CD4-positive, alpha-beta memory T cell (primary cell): ENCODE measurements around the gene SPATA31C1. TPM values are rescaled to one million over a fixed set of nuclear protein-coding genes. Genes with fewer than 3 reads are reported as not detected.
"Not testable (repeated sequence)": the region's sequence is repeated elsewhere in the genome, so short reads cannot be mapped to it uniquely, and the experiment has no call there.

Source experiments
- CTCF ChIA-PET: fragments of 350-600 bp; sonication (Branson Sonifier 250); formaldehyde crosslinking; loops from one replicate; lab custom pipeline; 2021; ENCODE audit warnings: inconsistent platforms; ENCODE audit not compliant: partially characterized antibody; lab: Charles Lee
- POLR2A ChIA-PET: fragments of 350-600 bp; sonication (Branson Sonifier 250); formaldehyde crosslinking; loops from one replicate; lab custom pipeline; 2021; ENCODE audit not compliant: partially characterized antibody; lab: Charles Lee
- DNase-seq, 5 donors: peaks; one replicate each; pipeline versions ENCODE4 v3.0.0 to v3.0.0-alpha.2; 2020 to 2022; ENCODE audit warnings: mixed read lengths in 1 of 5
- H3K27ac ChIP-seq: one replicate; pipeline ENCODE4 v1.7.0; 2013; ENCODE audit warnings: low read depth, low read length
- H3K27me3 ChIP-seq: 2 replicates; pipeline ENCODE4 v1.7.0; 2013; ENCODE audit warnings: mild to moderate bottlenecking, low read length, moderate library complexity; ENCODE audit not compliant: insufficient read depth
- H3K36me3 ChIP-seq: 2 replicates; pipeline ENCODE4 v1.7.0; 2013; ENCODE audit warnings: mild to moderate bottlenecking, low read length, moderate library complexity; ENCODE audit not compliant: insufficient read depth
- H3K4me1 ChIP-seq: 2 replicates; pipeline ENCODE4 v1.7.0; 2013; ENCODE audit warnings: mild to moderate bottlenecking, low read length, moderate library complexity; ENCODE audit not compliant: insufficient read depth
- H3K4me3 ChIP-seq, 2 donors: one replicate each; pipeline ENCODE4 v1.7.0; 2013; ENCODE audit warnings: low read length in 2 of 2, mild to moderate bottlenecking in 1 of 2
- H3K9me3 ChIP-seq, 2 donors: one replicate each; pipeline ENCODE4 v1.7.0; 2013; ENCODE audit warnings: low read length in 2 of 2, control low read depth in 1 of 2; ENCODE audit not compliant: control insufficient read depth in 1 of 2
- H3K27ac Mint-ChIP-seq, 7 donors: one replicate each; pipeline ENCODE4 v1.8.0; 2020 to 2021; ENCODE audit warnings: mixed read lengths in 7 of 7, mild to moderate bottlenecking in 6 of 7, inconsistent platforms in 3 of 7, moderate library complexity in 3 of 7
- H3K27me3 Mint-ChIP-seq, 2 donors: one replicate each; pipeline ENCODE4 v1.8.0; 2020 to 2021; ENCODE audit warnings: mixed read lengths in 2 of 2
- H3K36me3 Mint-ChIP-seq, 2 donors: one replicate each; pipeline ENCODE4 v1.8.0; 2020 to 2021; ENCODE audit warnings: mixed read lengths in 2 of 2, inconsistent platforms in 1 of 2, mild to moderate bottlenecking in 1 of 2
- H3K4me1 Mint-ChIP-seq, 4 donors: one replicate each; pipeline ENCODE4 v1.8.0; 2020 to 2021; ENCODE audit warnings: mixed read lengths in 4 of 4, mild to moderate bottlenecking in 1 of 4
- H3K4me3 Mint-ChIP-seq, 8 donors: one replicate each; pipeline ENCODE4 v1.8.0; 2020 to 2021; ENCODE audit warnings: mixed read lengths in 8 of 8, mild to moderate bottlenecking in 7 of 8, moderate library complexity in 6 of 8, inconsistent platforms in 3 of 8
- H3K9me3 Mint-ChIP-seq, 8 donors: one replicate each; pipeline ENCODE4 v1.8.0; 2020 to 2021; ENCODE audit warnings: mixed read lengths in 8 of 8, mild to moderate bottlenecking in 5 of 8, inconsistent platforms in 3 of 8, moderate library complexity in 1 of 8
- intact Hi-C: fragments of 100-400 bp; cut with micrococcal nuclease; formaldehyde crosslinking; loops from one replicate; pipeline ENCODE4 v1.15.1; 2023
- polyA plus RNA-seq, 2 donors: library from polyadenylated mRNA; unstranded; fragments of 300-500 nt; fragmentation: Illumina TruSeq; gene quantifications; one replicate each; pipeline ENCODE4 v1.2.3, GENCODE V29; 2021
- total RNA-seq, 2 experiments: library from RNA; stranded (reverse); gene quantifications; one replicate each; pipeline ENCODE4 v1.2.3, GENCODE V29; 2021

The SPATA31C1 gene
- total and polyA plus RNA-seq, 4 experiments from 2014 or later: not detected

GRCh38 chr9:87892956-87893355 lies 24.8 kb upstream of the SPATA31C1 start:
- Histone ChIP-seq H3K27ac (no peak overlapping the region), H3K36me3 (no peaks in the 10 kb centered on the region), H3K4me3 (no peak overlapping the region), H3K27me3 (peaks cover 4% of the 10 kb centered on the region), H3K9me3 (no peaks in the 10 kb centered on the region), H3K4me1 (no peaks in the 10 kb centered on the region)
- H3K4me3 Mint-ChIP-seq: no peak overlapping the region
- CTCF ChIA-PET: no interaction called here
- intact Hi-C loops: no loop called here
- no peaks in the 10 kb centered on the region for H3K36me3 Mint-ChIP-seq
- peaks cover 0 to 13% (median 5%) of the 10 kb centered on the region in 8 donors for H3K9me3 Mint-ChIP-seq
- no peak overlapping the region for H3K27ac Mint-ChIP-seq
- no peaks in the 10 kb centered on the region for H3K4me1 Mint-ChIP-seq
- DNase-seq: no peak
- H3K27me3 Mint-ChIP-seq: peaks cover 7 to 15% of the 10 kb centered on the region in 2 donors
- POLR2A ChIA-PET: no interaction called here

GRCh38 chr9:87894998-87895625 lies 22.6 kb upstream of the SPATA31C1 start:
- Histone ChIP-seq H3K36me3 (no peaks in the 10 kb centered on the region), H3K27me3 (peaks cover 4% of the 10 kb centered on the region), H3K4me3 (no peak overlapping the region), H3K27ac (no peak overlapping the region), H3K9me3 (no peaks in the 10 kb centered on the region), H3K4me1 (no peaks in the 10 kb centered on the region)
- H3K4me1 Mint-ChIP-seq: no peaks in the 10 kb centered on the region
- ChIA-PET CTCF (no interaction called here), POLR2A (no interaction called here)
- no peak for DNase-seq
- intact Hi-C loops: no loop called here
- H3K9me3 Mint-ChIP-seq: peaks cover 0 to 17% (median 7%) of the 10 kb centered on the region in 8 donors
- no peaks in the 10 kb centered on the region for H3K36me3 Mint-ChIP-seq
- H3K27ac Mint-ChIP-seq: no peak overlapping the region
- H3K4me3 Mint-ChIP-seq: no peak overlapping the region
- H3K27me3 Mint-ChIP-seq: peaks cover 7 to 22% of the 10 kb centered on the region in 2 donors

GRCh38 chr9:87896891-87897290 lies 20.9 kb upstream of the SPATA31C1 start:
- intact Hi-C loops: no loop called here

GRCh38 chr9:87898151-87898550 lies 19.6 kb upstream of the SPATA31C1 start:
- ChIA-PET CTCF (no interaction called here), POLR2A (no interaction called here)

More at GRCh38 chr9:87896891-87897290, 20.9 kb upstream of the SPATA31C1 start:
- peaks cover 8 to 16% of the 10 kb centered on the region in 2 donors for H3K27me3 Mint-ChIP-seq
- H3K36me3 ChIP-seq: no peaks in the 10 kb centered on the region
- ChIA-PET POLR2A (no interaction called here), CTCF (no interaction called here)
- no peaks in the 10 kb centered on the region for H3K4me1 Mint-ChIP-seq
- peaks cover 0 to 25% (median 14%) of the 10 kb centered on the region in 8 donors for H3K9me3 Mint-ChIP-seq
- no peak for DNase-seq
- no peaks in the 10 kb centered on the region for H3K36me3 Mint-ChIP-seq
- peaks cover 4% of the 10 kb centered on the region for H3K27me3 ChIP-seq
- no peak overlapping the region for H3K27ac ChIP-seq
- no peaks in the 10 kb centered on the region for H3K4me1 ChIP-seq
- no peaks in the 10 kb centered on the region for H3K9me3 ChIP-seq
- no peak overlapping the region for H3K4me3 ChIP-seq
- H3K27ac Mint-ChIP-seq: no peak overlapping the region
- H3K4me3 Mint-ChIP-seq: no peak overlapping the region

GRCh38 chr9:87902371-87902770 lies 15.4 kb upstream of the SPATA31C1 start:
- peaks cover 11 to 14% of the 10 kb centered on the region in 2 donors for H3K27me3 Mint-ChIP-seq
- H3K27me3 ChIP-seq, H3K4me1 Mint-ChIP-seq, H3K27ac ChIP-seq, H3K36me3 Mint-ChIP-seq, POLR2A ChIA-PET, H3K36me3 ChIP-seq, H3K4me1 ChIP-seq, H3K27ac Mint-ChIP-seq, H3K9me3 ChIP-seq, DNase-seq, H3K4me3 Mint-ChIP-seq, CTCF ChIA-PET, intact Hi-C loops, H3K4me3 ChIP-seq: not testable (repeated sequence)
- H3K9me3 Mint-ChIP-seq: peaks cover 0 to 49% (median 24%) of the 10 kb centered on the region in 8 donors

More at GRCh38 chr9:87898151-87898550, 19.6 kb upstream of the SPATA31C1 start:
- no peak overlapping the region for H3K27ac ChIP-seq
- DNase-seq: no peak
- H3K36me3 ChIP-seq: no peaks in the 10 kb centered on the region
- H3K4me1 ChIP-seq: no peaks in the 10 kb centered on the region
- Mint-ChIP-seq H3K27ac (no peak overlapping the region), H3K36me3 (no peaks in the 10 kb centered on the region), H3K4me3 (no peak overlapping the region), H3K4me1 (no peaks in the 10 kb centered on the region), H3K27me3 (peaks cover 8 to 16% of the 10 kb centered on the region in 2 donors), H3K9me3 (peaks cover 0 to 36% (median 18%) of the 10 kb centered on the region in 8 donors)
- peaks cover 4% of the 10 kb centered on the region for H3K27me3 ChIP-seq
- no peaks in the 10 kb centered on the region for H3K9me3 ChIP-seq
- H3K4me3 ChIP-seq: no peak overlapping the region
- intact Hi-C loops: no loop called here

GRCh38 chr9:87909310-87910041 lies 8.3 kb upstream of the SPATA31C1 start:
- Mint-ChIP-seq H3K36me3 (no peaks in the 10 kb centered on the region), H3K27me3 (peaks cover 2% of the 10 kb centered on the region in 2 donors), H3K4me1 (no peaks in the 10 kb centered on the region), H3K9me3 (peaks cover 0 to 12% (median 2%) of the 10 kb centered on the region in 8 donors), H3K4me3 (no peak overlapping the region), H3K27ac (peak overlapping the region in 1 of 7 donors; percentile 32)
- POLR2A ChIA-PET: no interaction called here
- Histone ChIP-seq H3K27ac (no peak overlapping the region), H3K27me3 (no peaks in the 10 kb centered on the region), H3K4me1 (no peaks in the 10 kb centered on the region), H3K9me3 (no peaks in the 10 kb centered on the region), H3K4me3 (no peak overlapping the region), H3K36me3 (no peaks in the 10 kb centered on the region)
- no peak for DNase-seq
- CTCF ChIA-PET: no interaction called here
- intact Hi-C loops: no loop called here

- no peak for DNase-seq
- intact Hi-C loops: no loop called here
- H3K27me3 Mint-ChIP-seq: peaks cover 2% of the 10 kb centered on the region in 2 donors
Observed at GRCh38 chr9:87910821-87911220, 6.9 kb upstream of the SPATA31C1 start.

More at GRCh38 chr9:87910821-87911220, 6.9 kb upstream of the SPATA31C1 start:
- Mint-ChIP-seq H3K4me1 (no peaks in the 10 kb centered on the region), H3K4me3 (no peak overlapping the region), H3K9me3 (peaks cover 0 to 3% (median under 1%) of the 10 kb centered on the region in 8 donors), H3K27ac (no peak overlapping the region), H3K36me3 (no peaks in the 10 kb centered on the region)
- ChIA-PET POLR2A (no interaction called here), CTCF (no interaction called here)
- no peaks in the 10 kb centered on the region for H3K4me1 ChIP-seq
- no peaks in the 10 kb centered on the region for H3K27me3 ChIP-seq
- no peaks in the 10 kb centered on the region for H3K36me3 ChIP-seq
- no peaks in the 10 kb centered on the region for H3K9me3 ChIP-seq
- H3K4me3 ChIP-seq: no peak overlapping the region
- H3K27ac ChIP-seq: no peak overlapping the region
